Activated CD4-positive, alpha-beta T cell treated with anti-CD3 and anti-CD28 coated beads for 48 hours (primary cell): ENCODE results near the gene UBR4.
A peak's percentile ranks its signal among the peaks of the same experiment; 100 is the strongest.

ENCODE experiments used
- DNase-seq: peaks from one replicate; pipeline ENCODE4 v3.0.0-alpha.2; 2020

The UBR4 gene

GRCh38 chr1:19137158-19137557 is 72.9 kb downstream of the UBR4 start:
- DNase-seq: no peak

DNA sequence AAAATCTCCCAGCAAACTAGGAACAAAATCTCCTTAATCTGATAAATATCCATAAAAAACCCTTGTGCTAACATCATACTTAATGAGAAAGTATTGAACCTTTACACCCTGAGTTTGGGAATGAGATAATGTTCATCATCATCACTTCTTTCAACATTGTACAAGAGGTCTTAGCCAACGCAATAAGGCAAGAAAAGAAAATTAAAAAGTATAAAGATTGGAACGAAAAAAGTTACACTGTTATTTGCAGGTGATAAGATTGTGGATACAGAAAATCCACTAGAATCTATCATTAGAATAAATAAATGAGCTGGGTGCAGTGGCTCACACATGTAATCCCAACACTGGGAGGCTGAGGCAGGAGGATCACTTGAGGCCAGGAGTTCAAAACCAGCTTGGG is 76.7 kb downstream of the UBR4 start:
- DNase-seq: no peak

GRCh38 chr1:19130468-19130867 is 79.6 kb downstream of the UBR4 start:
- no peak for DNase-seq

GRCh38 chr1:19128968-19129514 is 81.0 kb downstream of the UBR4 start:
- DNase-seq: no peak

GRCh38 chr1:19124273-19124672 is 85.8 kb downstream of the UBR4 start:
- DNase-seq: peak; percentile 37

DNA sequence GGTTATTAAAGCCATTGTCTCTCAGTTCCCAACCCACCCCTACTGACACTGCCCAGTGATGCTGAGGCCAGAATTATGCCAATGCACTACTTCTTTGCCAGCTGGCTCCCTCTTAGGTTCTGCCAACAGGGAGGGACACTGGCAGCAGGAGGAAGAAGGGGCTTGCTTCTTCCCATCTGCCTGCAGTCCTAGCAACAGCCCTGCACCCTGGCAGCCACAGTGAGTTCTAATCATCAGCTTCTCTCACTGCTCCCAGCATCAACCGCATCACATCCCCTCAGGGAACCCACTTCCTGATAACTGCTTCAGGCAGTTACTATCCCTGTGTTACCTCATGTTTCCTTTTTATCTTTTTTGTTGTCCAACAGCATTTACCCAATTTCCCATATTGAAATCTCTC is 86.2 kb downstream of the UBR4 start:
- peak; percentile 31 for DNase-seq

GRCh38 chr1:19122668-19123067 is 87.4 kb downstream of the UBR4 start:
- no peak for DNase-seq

- DNase-seq: no peak
Measured at GRCh38 chr1:19121192-19121591, 88.9 kb downstream of the UBR4 start.

GRCh38 chr1:19120070-19120469 is 90.0 kb downstream of the UBR4 start:
- DNase-seq: no peak

- no peak for DNase-seq
Measured at GRCh38 chr1:19115082-19115808, 94.8 kb downstream of the UBR4 start.

- DNase-seq: peak; percentile 43
Measured at GRCh38 chr1:19113697-19114092, 96.4 kb downstream of the UBR4 start.

DNA sequence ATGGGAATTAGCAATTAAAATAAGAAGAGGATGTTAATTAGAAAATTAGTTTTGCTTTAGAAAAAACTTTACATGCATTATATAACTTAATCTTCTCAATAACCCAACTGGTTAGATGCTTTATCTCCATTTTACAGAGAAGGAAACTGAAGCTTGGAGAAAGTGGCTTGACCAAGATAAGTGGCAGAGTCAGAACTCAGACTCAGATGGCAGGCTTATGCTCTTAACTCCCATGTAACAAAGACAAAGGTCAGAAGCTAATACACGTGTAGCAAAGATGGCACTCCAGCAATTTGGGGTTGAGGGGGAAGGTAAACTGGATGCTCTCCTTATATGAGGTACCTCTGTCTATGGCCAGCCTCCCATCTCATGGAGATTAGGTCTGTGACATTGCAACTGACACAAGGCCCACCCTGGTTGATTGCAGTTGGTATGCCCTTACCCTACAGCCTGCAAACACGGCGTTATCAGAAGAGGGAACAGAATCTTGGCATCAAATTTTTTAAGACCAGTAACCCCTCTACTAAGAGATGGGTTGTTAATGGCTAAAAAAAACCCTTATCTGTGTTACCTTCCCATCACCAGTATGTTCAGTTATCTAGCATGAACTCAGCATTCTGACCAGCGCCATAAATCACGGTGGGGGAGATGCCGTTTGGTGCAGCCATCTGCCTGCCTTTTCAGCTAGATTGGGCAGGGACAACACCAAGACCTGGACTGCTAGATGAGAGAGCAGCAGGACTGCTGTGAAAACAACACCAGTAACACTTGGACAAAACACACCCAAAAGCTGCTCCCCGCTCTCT is 97.0 kb downstream of the UBR4 start:
- DNase-seq: no peak

DNA sequence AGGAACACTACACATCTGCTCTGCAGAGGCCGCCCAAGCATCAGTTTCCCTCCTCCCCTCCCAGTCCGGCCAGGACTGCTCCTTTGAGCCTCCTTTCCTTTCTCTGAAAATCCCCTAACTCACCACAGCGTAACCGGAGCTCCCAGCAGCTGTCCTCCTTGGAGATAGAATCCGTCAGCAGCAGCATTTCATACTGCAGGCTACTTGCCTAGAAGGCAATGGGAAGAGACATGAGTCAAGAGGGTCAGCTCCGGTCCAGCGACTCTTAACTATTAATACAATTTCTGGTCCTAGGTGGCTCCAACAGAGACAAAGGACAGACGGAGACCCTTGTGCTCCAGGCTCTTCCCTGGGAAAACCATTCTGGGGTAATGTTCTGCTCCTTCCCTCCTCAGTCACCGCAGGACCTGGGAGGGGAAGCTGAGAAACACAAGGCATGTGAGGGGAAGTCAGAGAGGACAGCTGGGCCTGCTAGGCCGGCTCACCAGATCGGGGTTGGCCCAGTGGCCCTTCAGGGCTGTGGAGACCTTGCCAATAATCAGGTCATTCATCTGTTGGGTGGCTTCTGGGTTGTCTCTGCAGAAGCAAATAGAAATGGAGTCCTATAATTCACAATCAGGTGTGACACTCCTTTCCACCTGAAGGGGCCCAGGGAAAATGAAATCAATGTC is 99.7 kb downstream of the UBR4 start:
- DNase-seq: no peak

GRCh38 chr1:19109545-19109944 is 100.5 kb downstream of the UBR4 start:
- no peak for DNase-seq

- no peak for DNase-seq
Measured at GRCh38 chr1:19101244-19101643, 108.8 kb downstream of the UBR4 start.

DNA sequence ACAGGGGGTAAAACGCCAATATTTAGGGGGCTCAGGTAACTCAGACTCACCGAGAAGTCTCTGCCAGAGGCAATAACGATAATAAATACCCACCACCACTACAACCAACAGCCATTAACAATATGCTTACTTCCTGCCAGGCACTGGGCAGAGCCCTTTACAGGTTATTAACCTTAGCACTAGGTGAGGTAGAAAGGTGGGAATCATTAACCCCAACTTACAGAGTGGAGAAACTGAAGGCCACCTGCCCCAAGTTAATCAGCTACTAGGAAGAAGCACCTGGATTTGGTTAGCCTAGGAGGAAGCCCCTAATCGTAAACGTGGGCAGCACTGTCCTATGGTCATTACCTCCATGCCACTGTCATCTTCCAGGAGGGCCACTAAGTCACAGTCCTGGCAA is 110.0 kb downstream of the UBR4 start:
- no peak for DNase-seq

DNA sequence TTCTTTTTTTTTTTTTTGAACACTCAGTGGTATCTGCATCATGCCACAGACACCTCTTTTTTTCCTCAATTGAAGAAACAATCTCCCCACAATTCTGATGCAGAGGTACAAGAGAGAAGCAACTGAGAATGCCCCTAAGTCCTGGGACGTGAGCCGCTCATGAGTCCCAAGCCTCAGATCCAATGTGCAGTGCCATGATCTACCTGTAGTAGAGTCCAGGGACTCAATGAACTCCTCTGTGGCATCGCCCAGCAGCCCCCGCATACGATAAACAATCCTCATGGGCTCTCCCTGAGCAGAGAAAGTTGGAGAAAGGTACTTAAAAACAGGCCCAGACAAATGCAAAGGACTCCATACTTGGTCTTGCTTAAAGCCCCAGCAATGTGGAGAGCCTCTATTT is 113.1 kb downstream of the UBR4 start:
- DNase-seq: no peak

GRCh38 chr1:19096036-19096833 is 113.8 kb downstream of the UBR4 start:
- DNase-seq: peak; percentile 17

DNA sequence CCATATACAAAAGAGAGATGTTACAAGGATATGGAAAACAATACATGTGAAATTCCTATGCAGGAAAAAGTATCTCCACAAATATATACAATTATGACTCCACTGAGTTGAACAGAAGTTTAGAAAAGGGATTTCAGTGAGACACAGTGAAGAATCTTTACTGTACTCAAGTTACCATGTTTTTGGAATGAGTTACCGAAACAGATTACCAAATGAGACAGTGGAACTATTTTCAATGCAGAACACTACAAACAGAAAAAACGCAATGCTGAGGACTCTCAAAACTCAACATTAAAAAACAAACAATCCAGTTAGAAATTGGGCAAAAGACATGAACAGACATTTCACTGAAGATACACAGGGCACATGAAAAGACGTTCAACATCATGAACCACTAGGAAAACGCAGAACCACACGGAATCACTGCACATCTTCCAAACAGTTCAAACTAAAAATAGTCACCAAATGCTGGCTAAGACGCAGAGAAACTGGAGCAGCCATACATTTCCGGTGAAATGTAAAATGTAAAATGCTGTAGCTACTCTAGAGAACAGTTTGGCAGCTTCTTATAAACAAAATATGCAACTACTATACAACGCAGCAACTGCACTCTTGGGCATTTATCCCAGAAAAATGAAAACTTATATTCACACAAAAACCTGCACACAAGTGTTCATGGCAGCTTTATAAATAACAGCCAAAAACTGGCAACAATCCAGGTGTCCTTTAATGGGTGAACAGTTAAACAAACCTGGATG is 118.7 kb downstream of the UBR4 start:
- no peak for DNase-seq

GRCh38 chr1:19089524-19089923 is 120.5 kb downstream of the UBR4 start:
- no peak for DNase-seq

DNA sequence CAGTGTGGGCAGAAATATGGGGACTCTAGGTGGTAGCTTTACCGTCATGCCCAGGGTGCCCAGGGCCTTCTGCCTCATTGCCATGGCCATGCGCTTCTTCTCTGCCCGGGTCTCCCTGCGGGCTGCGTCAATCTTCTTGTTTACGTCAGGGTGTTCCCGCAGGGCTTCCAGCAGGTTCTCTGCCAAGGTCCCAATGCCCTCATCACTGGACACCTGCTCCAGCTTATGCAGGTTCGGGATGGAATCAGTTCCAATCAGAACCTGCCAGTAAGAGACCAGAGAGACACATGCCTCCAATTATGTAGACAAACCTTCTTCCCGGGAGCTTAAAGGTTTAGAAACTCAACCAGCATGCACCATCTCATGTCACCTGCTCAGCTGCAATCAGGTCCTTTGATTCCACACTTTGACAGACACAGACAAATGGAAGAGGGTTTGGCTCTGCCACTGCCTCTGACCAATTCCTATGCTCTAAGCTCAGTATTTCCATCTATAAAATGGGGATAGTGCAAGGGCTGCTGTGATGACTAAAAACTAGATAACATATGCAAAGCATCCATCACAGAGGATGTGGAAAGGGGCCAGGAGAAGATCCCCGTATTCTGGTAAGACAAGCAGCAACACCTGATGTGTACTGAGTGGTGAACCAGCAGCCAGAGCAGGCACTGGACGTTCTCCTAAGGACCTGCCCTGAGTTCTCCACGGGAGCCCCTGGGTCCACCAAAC is 121.2 kb downstream of the UBR4 start:
- DNase-seq: no peak
